ENCODE data around the gene LRMDA. TPM values are rescaled to one million over a fixed set of nuclear protein-coding genes. Genes with fewer than 3 reads are reported as not detected.

LRMDA gene
- total RNA-seq, 4 donors from 2014 or later: 12.0 to 15.9 (median 13.9) TPM

DNA sequence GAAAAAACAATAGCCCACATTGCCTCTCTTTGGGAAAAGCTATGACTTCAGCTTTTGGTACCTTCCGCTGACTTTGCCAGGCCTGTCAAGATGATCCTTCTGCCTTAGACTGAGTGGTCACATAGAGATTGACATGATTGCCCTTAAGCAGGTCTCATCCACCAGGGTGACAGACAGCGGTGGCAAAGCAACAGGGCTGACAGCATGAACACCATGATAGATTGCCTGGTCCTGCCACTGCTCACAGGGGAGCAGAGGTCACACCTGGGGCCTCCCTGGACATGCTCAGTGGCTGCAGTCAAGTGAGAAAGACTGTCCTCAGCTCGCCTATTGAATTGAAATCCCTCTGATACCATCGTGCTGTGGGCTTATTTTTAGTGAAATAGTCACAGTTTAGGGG, 1125.9 kb downstream of the LRMDA start:
- TF ChIP-seq, protein P1, sequence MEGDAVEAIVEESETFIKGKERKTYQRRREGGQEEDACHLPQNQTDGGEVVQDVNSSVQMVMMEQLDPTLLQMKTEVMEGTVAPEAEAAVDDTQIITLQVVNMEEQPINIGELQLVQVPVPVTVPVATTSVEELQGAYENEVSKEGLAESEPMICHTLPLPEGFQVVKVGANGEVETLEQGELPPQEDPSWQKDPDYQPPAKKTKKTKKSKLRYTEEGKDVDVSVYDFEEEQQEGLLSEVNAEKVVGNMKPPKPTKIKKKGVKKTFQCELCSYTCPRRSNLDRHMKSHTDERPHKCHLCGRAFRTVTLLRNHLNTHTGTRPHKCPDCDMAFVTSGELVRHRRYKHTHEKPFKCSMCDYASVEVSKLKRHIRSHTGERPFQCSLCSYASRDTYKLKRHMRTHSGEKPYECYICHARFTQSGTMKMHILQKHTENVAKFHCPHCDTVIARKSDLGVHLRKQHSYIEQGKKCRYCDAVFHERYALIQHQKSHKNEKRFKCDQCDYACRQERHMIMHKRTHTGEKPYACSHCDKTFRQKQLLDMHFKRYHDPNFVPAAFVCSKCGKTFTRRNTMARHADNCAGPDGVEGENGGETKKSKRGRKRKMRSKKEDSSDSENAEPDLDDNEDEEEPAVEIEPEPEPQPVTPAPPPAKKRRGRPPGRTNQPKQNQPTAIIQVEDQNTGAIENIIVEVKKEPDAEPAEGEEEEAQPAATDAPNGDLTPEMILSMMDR (IDR thresholded peaks at IDR 0.05): no peak
- DNase-seq (ENCODE audit: low spot score) (no peak), ATAC-seq (ENCODE audit: low FRiP score) (no peak)

- no peak for DNase-seq (ENCODE audit: low spot score)
- TF ChIP-seq, protein P1 (IDR thresholded peaks at IDR 0.05): no peak
- ATAC-seq (ENCODE audit: low FRiP score): no peak
These were observed 1127.2 kb downstream of the LRMDA start for GRCh38 chr10:76558586-76558985.

- DNase-seq (ENCODE audit: low spot score): no peak
- no peak for ATAC-seq (ENCODE audit: low FRiP score)
- TF ChIP-seq, protein P1 (IDR thresholded peaks at IDR 0.05): no peak
These were observed 1127.8 kb downstream of the LRMDA start for GRCh38 chr10:76558996-76559891.

DNA sequence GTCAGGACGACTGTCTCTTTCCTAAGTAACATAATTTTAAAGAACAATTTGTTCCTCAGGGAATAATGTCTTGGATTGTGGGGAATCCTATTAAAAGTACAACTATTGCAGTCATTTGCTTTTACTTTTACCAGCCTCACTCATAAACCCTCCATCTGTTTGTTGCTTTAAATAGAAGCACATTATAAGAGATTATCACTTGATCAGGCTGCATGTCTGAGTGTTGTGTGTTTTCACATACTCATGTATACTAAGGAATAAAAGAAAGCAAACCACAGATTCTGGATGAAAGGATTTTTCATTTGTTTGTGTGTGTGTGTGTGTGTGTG, 1128.4 kb downstream of the LRMDA start:
- no peak for ATAC-seq (ENCODE audit: low FRiP score)
- no peak for DNase-seq (ENCODE audit: low spot score)
- TF ChIP-seq, protein P1 (IDR thresholded peaks at IDR 0.05): no peak

- ATAC-seq (ENCODE audit: low FRiP score): no peak
- no peak for DNase-seq (ENCODE audit: low spot score)
- TF ChIP-seq, protein P1 (IDR thresholded peaks at IDR 0.05): no peak
These were observed 1128.9 kb downstream of the LRMDA start for GRCh38 chr10:76560338-76560737.

DNA sequence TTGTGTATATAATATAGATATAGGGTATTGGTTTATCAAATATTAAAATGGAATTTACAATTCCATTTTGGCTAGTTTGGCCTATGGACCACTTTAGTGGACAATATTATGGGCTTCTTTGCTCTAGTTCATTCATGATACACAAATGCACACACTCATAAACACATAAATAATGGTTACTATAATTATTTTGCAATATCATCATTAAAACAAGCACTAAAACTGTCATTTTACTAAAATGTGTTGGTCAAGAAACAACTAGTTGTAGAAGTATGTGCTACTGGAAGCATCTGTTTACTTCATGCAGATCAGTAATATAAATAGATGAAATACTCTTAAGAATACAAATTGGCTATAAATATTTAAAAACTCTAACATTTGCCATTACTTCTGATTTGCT, 1131.9 kb downstream of the LRMDA start:
- TF ChIP-seq, protein P1 (IDR thresholded peaks at IDR 0.05): no peak
- ATAC-seq (ENCODE audit: low FRiP score) (no peak), DNase-seq (ENCODE audit: low spot score) (no peak)

DNA sequence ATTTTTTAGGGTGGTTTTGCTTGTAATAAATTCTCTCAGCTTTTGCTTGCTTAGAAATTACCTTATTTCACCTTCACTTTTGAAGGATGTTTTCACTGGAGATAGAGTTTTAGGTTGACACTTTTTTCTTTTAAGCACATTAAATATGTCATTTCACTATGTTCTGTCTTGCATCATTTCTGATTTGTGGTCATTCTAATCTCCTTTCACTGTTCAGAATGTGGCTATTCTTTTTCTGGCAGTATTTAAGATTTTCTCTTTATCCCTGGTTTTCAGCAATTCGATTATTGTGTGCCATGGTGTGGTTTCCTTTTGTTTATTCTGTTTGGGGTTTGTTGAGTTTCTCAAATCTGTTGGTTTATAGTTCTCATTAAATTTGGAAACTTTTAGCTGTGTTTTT, 1140.6 kb downstream of the LRMDA start:
- TF ChIP-seq, protein P1 (IDR thresholded peaks at IDR 0.05): no peak
- ATAC-seq (ENCODE audit: low FRiP score) (no peak), DNase-seq (ENCODE audit: low spot score) (no peak)

All from omental fat pad (tissue), 4 donors.